ENCODE results near the gene PSMD13. TPM values are rescaled to one million over a fixed set of nuclear protein-coding genes. Genes with fewer than 3 reads are reported as not detected.

The PSMD13 gene
- total RNA-seq, 1 donor from 2014 or later, result 150 TPM

GRCh38 chr11:289398-289711 is 52.6 kb downstream of the PSMD13 start:
- TF ChIP-seq CTCF (IDR thresholded peaks at IDR 0.05; ENCODE audit: insufficient read depth, low read length, poor library complexity, severe bottlenecking), result no peak
- H3K4me3 ChIP-seq (ENCODE audit: low read depth, low read length), result peak overlapping the region; percentile 44
- peaks cover 30% of the 10 kb centered on the region for H3K27me3 ChIP-seq (ENCODE audit: control insufficient read depth, insufficient read depth, low read length)
- no peaks in the 10 kb centered on the region for H3K36me3 ChIP-seq (ENCODE audit: control insufficient read depth, insufficient read depth, low read length)
- DNase-seq (ENCODE audit: low read depth), result no peak

DNA sequence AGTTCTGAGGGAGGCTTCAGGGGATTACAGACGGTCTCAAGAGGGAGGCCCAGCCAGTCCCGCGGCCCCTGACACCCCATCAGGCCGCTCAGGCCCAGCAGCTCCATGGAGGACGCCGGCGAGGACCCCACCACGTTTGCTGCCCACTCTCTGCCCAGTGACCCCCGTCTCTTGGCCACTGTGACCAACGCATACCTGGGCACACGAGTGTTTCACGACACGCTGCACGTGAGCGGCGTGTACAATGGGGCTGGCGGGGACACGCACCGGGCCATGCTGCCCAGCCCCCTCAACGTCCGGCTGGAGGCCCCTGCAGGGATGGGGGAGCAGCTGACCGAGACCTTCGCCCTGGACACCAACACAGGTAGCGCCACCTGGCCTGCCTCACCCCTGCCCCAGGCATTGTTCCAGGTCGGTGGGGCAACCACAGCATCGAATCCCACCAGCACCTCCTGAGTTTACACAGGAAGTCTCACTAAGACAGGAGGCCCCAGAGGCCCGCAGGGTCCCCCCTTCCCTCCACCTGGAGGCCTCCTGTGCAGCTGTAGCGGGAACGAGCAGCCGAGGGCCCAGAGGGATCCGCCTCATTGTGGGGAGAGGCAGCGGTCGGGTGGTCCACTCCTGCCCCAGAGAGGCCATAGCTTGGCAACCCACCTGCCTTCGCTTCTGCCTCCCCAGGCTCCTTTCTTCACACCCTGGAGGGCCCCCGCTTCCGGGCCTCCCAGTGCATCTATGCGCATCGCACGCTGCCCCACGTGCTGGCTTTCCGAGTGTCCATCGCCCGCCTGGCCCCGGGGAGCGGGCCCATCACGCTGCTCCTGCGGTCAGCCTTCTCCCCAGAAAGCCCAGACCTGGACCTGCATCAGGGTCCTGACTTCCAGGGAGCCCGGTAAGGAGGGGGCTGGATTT is 53.2 kb downstream of the PSMD13 start:
- TF ChIP-seq CTCF (IDR thresholded peaks at IDR 0.05; ENCODE audit: insufficient read depth, low read length, poor library complexity, severe bottlenecking), result no peak
- DNase-seq (ENCODE audit: low read depth), result no peak
- Histone ChIP-seq H3K4me3 (ENCODE audit: low read depth, low read length) (no peak overlapping the region), H3K27me3 (ENCODE audit: control insufficient read depth, insufficient read depth, low read length) (peaks cover 24% of the 10 kb centered on the region), H3K36me3 (ENCODE audit: control insufficient read depth, insufficient read depth, low read length) (no peaks in the 10 kb centered on the region)

DNA sequence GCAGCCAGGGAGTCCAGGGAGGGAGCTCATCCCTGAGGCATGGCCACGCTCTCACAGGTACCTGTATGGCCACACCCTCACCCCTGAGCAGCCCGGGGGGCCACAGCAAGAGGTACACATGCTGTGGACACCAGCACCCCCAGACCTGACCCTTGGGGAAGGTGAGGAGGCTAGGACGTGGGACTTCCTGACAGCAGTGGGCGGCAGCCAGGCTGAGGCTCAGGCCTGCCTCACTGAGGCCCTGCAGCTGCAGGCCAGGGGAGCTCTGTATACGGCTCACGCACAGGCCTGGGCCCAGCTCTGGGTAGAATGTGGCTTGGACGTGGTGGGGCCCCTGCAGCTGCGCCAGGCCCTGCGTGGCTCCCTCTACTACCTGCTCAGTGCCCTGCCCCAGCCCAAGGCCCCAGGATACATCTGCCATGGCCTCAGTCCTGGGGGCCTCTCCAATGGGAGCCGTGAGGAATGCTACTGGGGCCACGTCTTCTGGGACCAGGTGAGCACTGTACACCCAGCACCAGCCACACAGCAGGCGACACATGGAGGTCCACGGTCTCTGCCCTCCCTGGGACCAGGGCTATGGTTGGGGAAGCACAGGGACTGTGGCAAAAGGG is 54.0 kb downstream of the PSMD13 start:
- no peaks in the 10 kb centered on the region for H3K36me3 ChIP-seq (ENCODE audit: control insufficient read depth, insufficient read depth, low read length)

GRCh38 chr11:291281-292210 is 54.8 kb downstream of the PSMD13 start:
- peaks cover 27% of the 10 kb centered on the region for H3K27me3 ChIP-seq (ENCODE audit: control insufficient read depth, insufficient read depth, low read length)
- H3K4me3 ChIP-seq (ENCODE audit: low read depth, low read length), result no peak overlapping the region
- no peaks in the 10 kb centered on the region for H3K36me3 ChIP-seq (ENCODE audit: control insufficient read depth, insufficient read depth, low read length)
- TF ChIP-seq CTCF (IDR thresholded peaks at IDR 0.05; ENCODE audit: insufficient read depth, low read length, poor library complexity, severe bottlenecking), result no peak
- DNase-seq (ENCODE audit: low read depth), result no peak

More for the DNA sequence above, 54.0 kb downstream of the PSMD13 start:
- Histone ChIP-seq H3K27me3 (ENCODE audit: control insufficient read depth, insufficient read depth, low read length) (peaks cover 21% of the 10 kb centered on the region), H3K4me3 (ENCODE audit: low read depth, low read length) (no peak overlapping the region)
- no peak for TF ChIP-seq CTCF (IDR thresholded peaks at IDR 0.05; ENCODE audit: insufficient read depth, low read length, poor library complexity, severe bottlenecking)
- DNase-seq (ENCODE audit: low read depth), result no peak

DNA sequence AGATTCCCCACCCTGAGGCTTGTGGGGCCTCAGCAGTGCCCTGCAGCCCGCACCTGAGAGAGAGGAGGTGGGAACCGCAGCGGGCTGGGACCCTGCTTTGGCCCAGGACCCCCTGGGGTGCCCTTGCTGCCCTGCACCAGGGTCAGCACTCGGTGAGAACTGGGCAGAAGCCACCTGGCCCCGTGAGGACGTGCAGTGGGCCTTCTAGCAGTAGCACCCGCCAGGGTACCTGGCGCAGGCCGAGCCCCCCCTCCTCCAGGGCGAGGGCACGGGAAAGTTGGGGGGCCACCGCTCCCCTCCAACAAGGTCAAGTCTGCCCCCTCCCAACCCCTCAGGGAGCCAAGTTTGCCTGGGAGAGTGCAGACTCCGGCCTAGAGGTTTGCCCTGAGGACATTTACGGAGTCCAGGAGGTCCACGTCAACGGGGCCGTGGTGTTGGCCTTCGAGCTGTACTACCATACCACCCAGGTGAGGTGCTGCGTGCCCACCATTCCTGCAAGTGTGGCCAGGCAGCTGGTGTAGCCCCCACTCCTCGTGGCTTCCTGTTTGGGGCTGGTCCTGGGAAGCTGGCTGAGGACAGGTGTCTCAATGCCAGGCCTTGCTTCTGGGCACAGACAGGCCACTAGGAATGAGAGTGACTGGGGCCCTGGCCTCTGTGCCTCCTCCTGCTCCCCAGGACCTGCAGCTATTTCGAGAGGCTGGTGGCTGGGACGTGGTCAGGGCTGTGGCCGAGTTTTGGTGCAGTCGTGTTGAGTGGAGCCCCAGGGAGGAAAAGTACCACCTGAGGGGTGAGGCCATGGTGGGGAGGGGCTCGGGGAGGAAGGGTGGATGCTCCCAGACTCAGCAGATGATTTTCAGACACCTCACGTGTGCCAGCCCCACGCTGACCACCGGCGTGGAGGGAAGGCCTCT is 55.7 kb downstream of the PSMD13 start:
- Histone ChIP-seq H3K4me3 (ENCODE audit: low read depth, low read length) (no peak overlapping the region), H3K36me3 (ENCODE audit: control insufficient read depth, insufficient read depth, low read length) (no peaks in the 10 kb centered on the region), H3K27me3 (ENCODE audit: control insufficient read depth, insufficient read depth, low read length) (peaks cover 30% of the 10 kb centered on the region)
- DNase-seq (ENCODE audit: low read depth), result no peak
- TF ChIP-seq CTCF (IDR thresholded peaks at IDR 0.05; ENCODE audit: insufficient read depth, low read length, poor library complexity, severe bottlenecking), result no peak

Measured in kidney epithelial cell (primary cell).